Left renal pelvis (tissue), 4 donors: ENCODE measurements around the gene DOC2A. TPM values are rescaled to one million over a fixed set of nuclear protein-coding genes. Genes with fewer than 3 reads are reported as not detected.
"Not testable (repeated sequence)": the region's sequence is repeated elsewhere in the genome, so short reads cannot be mapped to it uniquely, and the experiment has no call there.

Experiments used
- DNase-seq, 4 donors: peaks; one replicate each; pipeline ENCODE4 v3.0.0-alpha.2; 2013; ENCODE audit warnings: low read depth in 4 of 4, low spot score in 3 of 4
- polyA plus RNA-seq, 4 donors: library from polyadenylated mRNA; unstranded; fragments of 120-200 nt; gene quantifications; one replicate each; pipeline ENCODE4 v1.2.1, GENCODE V29; 2013; ENCODE audit not compliant: insufficient read length in 4 of 4

DOC2A gene
- polyA plus RNA-seq, 4 donors: 1.7 to 3.2 (median 2.6) TPM

DNA sequence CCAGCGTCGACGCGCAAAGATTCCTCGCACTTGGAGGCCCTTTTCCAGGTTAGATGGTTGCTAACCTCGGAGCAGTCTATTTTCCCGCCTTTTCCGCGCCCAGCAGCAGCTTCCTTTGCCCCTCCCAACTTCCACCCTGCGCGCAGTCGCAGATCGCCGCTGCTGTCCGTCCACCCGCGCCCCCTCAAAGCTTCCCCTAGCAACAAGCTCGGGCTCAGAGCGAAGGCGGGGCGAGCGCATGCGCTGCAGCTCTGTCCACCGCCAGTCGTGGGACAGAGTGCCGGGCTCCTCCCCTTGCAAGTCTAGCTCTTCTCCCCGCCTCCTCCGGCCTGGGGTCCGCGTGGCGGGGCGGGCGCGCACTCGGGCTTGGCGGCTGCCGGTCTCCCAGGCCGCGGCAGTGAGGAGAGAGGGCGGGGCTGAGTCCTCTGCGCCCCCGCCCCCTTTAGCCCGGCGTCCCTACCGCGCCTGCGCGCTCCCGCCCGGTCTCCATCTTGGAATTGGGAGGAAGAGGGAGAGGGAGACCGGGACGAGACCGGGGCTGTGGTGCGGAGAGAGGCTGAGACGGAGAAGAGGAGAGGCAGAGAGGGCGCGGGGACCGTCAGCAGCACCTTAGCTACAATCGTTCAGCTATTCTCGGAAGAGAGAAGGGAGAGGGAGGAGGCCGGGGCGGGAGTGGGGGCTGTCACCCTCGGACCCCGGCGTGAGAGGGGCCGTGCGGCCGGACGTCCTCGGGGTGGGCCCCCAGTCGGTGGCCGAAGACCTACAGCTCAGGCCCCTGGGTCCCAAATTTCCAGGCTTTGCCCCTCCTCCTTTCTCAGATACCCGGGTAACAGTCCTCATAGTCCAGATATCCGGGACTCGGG, 37.2 kb downstream of the DOC2A start, which contains the start of gene TAOK2:
Gene TAOK2, plus strand, starts transcription at position 485 of the 863 bp plus-strand sequence. CDS start 3,905 bp downstream, outside the sequence.
- peak; percentile 97 to 98 (median 97) for DNase-seq

DNA sequence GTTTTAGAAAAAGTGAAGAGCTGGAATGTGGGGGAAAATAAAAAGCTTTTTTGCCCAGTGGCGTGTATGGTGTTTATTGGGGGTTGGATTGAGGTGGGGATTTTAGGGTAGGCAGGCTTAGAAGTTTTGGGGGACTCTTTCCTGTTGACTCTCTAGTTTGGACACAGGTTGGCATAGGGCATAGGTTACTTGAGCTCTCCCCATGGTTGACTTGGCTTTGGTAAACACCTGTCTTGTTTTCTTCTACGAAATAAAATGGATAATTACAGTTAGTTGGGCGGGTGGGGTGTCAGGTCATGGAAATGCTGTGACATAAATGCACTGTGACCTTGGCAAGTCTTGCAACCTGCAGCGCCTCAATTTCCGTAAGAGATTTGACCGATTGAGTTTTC, 37.8 kb downstream of the DOC2A start:
- no peak for DNase-seq

- no peak for DNase-seq
These were observed 38.3 kb downstream of the DOC2A start for GRCh38 chr16:29972500-29972899.

- DNase-seq: no peak
These were observed 39.5 kb downstream of the DOC2A start for GRCh38 chr16:29971304-29971703.

- DNase-seq: no peak
These were observed 42.6 kb downstream of the DOC2A start for GRCh38 chr16:29968205-29968604.

DNA sequence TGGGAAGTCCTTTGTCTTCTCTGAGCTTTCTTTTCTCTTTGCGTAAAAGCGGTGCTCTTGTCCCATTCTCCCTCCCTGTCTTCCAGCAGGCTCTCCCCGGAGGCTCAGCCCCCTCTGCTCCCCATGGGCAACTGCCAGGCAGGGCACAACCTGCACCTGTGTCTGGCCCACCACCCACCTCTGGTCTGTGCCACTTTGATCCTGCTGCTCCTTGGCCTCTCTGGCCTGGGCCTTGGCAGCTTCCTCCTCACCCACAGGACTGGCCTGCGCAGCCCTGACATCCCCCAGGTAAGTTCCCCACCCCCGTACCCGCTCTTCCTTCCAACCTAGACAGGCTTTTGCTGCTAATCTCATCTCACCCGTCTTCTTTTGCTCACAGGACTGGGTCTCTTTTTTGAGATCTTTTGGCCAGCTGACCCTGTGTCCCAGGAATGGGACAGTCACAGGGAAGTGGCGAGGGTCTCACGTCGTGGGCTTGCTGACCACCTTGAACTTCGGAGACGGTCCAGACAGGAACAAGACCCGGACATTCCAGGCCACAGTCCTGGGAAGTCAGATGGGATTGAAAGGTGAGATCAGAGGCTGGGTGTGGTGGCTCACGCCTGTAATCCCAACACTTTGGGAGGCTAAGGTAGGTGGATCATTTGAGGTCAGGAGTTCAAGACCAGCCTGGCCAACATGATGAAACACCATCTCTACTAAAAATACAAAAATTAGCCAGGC, 47.6 kb downstream of the DOC2A start:
- DNase-seq: no peak

- DNase-seq: no peak
These were observed 48.4 kb downstream of the DOC2A start for GRCh38 chr16:29962344-29962994.

- peak; percentile 80 to 89 (median 81) for DNase-seq
These were observed 49.1 kb downstream of the DOC2A start, which contains the start of gene TMEM219 for GRCh38 chr16:29961479-29962343. TSS of gene TMEM219 (plus strand) at chr16:29962079. CDS start at chr16:29963144, 1,065 bp downstream.

DNA sequence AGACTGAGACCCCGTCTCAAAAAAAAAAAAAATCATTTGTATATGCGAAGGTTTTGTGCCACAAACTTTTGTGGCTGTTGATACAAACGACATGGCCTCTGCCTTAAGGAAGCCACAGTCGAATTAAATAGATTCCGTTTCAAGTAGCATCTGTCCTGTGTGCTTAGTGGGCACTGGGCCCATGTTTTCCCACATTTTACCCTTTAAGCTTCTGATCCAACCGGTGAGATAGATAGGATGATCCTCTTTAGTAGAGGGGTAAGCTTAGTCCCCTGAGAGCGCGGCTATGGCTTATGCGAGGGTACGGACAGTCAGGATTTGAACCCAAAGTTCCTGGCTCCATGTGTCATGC, 49.7 kb downstream of the DOC2A start:
- DNase-seq: no peak

DNA sequence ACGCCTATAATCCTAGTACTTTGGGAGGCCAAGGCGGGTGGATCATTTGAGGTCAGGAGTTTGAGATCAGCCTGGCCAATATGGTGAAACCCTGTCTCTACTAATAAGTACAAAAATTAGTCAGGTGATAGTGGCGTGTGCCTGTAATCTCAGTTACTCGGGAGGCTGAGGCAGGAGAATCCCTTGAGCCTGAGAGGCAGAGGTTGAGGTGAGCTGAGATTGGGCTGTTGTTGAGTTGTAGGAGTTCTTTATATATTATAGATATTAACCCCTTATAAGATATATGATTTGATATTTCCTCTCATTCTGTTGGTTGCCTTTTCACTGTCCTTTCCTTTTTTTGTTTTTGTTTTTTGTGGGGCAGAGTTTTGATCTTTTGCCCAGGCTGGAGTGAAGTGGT, 51.0 kb downstream of the DOC2A start:
- DNase-seq: not testable (repeated sequence)

DNA sequence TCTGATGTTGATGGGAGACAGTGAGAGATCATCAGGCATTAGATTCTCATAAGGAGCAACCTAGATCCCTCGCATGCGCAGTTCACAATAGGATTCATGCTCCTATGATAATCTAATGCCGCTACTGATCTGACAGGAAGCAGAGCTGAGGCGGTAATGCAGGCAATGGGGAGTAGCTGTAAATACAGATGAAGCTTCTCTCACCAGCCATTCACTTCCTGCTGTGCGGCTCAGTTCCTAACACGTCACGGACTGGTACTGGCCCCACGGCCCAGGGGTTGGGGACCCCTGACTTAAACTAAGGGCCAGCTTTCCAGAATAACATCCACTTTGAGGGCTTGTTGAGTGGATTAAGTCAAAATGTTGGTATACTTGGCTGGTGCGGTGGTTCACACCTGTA, 51.5 kb downstream of the DOC2A start:
- DNase-seq: no peak

- DNase-seq: no peak
These were observed 52.1 kb downstream of the DOC2A start for GRCh38 chr16:29958756-29959155.

Other genes with a start within 250 kb of the DOC2A start
- under 1 TPM in 1 of 4 donors, not detected in 3; 0.05 TPM for gene ZG16, start 232.8 kb downstream of the DOC2A start, polyA plus RNA-seq
- 10 to 100 TPM; 49.6 to 76.4 (median 67.0) TPM for gene KIF22, start 220.3 kb downstream of the DOC2A start, polyA plus RNA-seq
- 100 to 1,000 TPM; 267 to 339 (median 293) TPM for gene MAZ, start 204.5 kb downstream of the DOC2A start, polyA plus RNA-seq
- 10 to 100 TPM; 12.5 to 29.4 (median 20.6) TPM for gene PRRT2, start 198.8 kb downstream of the DOC2A start, polyA plus RNA-seq
- gene PAGR1, start 194.9 kb downstream of the DOC2A start, polyA plus RNA-seq: 10 to 100 TPM; 30.7 to 47.7 (median 37.8) TPM
- gene MVP, start 190.6 kb downstream of the DOC2A start, polyA plus RNA-seq: 10 to 100 TPM; 18.5 to 22.5 (median 18.9) TPM
- gene CDIPT, start 147.8 kb downstream of the DOC2A start, polyA plus RNA-seq: 100 to 1,000 TPM in 1 of 4 donors, 10 to 100 TPM in 3; 79.6 to 114 (median 96.8) TPM
- gene SEZ6L2, start 111.5 kb downstream of the DOC2A start, polyA plus RNA-seq: 10 to 100 TPM in 3 of 4 donors, 1 to 10 TPM in 1; 9.5 to 11.8 (median 10.9) TPM
- 1 to 10 TPM in 1 of 4 donors, under 1 TPM in 3; 0.34 to 1.0 (median 0.73) TPM for gene ASPHD1, start 110.5 kb downstream of the DOC2A start, polyA plus RNA-seq
- 10 to 100 TPM; 10.6 to 30.3 (median 14.7) TPM for gene KCTD13, start 84.8 kb downstream of the DOC2A start, polyA plus RNA-seq
- 100 to 1,000 TPM in 3 of 4 donors, 10 to 100 TPM in 1; 72.3 to 126 (median 103) TPM for gene TMEM219, start 48.9 kb downstream of the DOC2A start, polyA plus RNA-seq
- gene TAOK2, start 37.2 kb downstream of the DOC2A start, polyA plus RNA-seq: 10 to 100 TPM; 33.2 to 59.3 (median 39.4) TPM
- 10 to 100 TPM; 12.3 to 21.6 (median 15.9) TPM for gene HIRIP3, start 15.4 kb downstream of the DOC2A start, polyA plus RNA-seq
- 10 to 100 TPM; 37.1 to 65.6 (median 41.8) TPM for gene INO80E, start 14.8 kb downstream of the DOC2A start, polyA plus RNA-seq
- gene C16orf92, start 12.2 kb upstream of the DOC2A start, polyA plus RNA-seq: not detected
- 1 to 10 TPM in 2 of 4 donors, under 1 TPM in 2; 0.73 to 1.5 (median 1.0) TPM for gene TLCD3B, start 20.2 kb upstream of the DOC2A start, polyA plus RNA-seq
- 100 to 1,000 TPM; 238 to 605 (median 502) TPM for gene ALDOA, start 54.7 kb upstream of the DOC2A start, polyA plus RNA-seq
- gene PPP4C, start 65.0 kb upstream of the DOC2A start, polyA plus RNA-seq: 100 to 1,000 TPM in 1 of 4 donors, 10 to 100 TPM in 3; 63.3 to 107 (median 83.5) TPM
- gene TBX6, start 80.9 kb upstream of the DOC2A start, polyA plus RNA-seq: 1 to 10 TPM in 3 of 4 donors, under 1 TPM in 1; 0.50 to 2.0 (median 1.1) TPM
- 10 to 100 TPM; 51.7 to 78.4 (median 59.6) TPM for gene YPEL3, start 85.2 kb upstream of the DOC2A start, polyA plus RNA-seq
- gene GDPD3, start 102.5 kb upstream of the DOC2A start, polyA plus RNA-seq: 10 to 100 TPM in 2 of 4 donors, 1 to 10 TPM in 2; 7.5 to 17.5 (median 13.0) TPM
- gene MAPK3, start 112.2 kb upstream of the DOC2A start, polyA plus RNA-seq: 10 to 100 TPM; 75.8 to 93.6 (median 84.5) TPM
- gene CORO1A, start 172.6 kb upstream of the DOC2A start, polyA plus RNA-seq: 10 to 100 TPM in 2 of 4 donors, 1 to 10 TPM in 2; 8.1 to 18.0 (median 12.7) TPM
- 10 to 100 TPM; 13.0 to 38.3 (median 19.8) TPM for gene BOLA2B, start 182.6 kb upstream of the DOC2A start, polyA plus RNA-seq
- 10 to 100 TPM in 3 of 4 donors, 1 to 10 TPM in 1; 8.4 to 50.3 (median 16.4) TPM for gene SLX1A, start 182.8 kb upstream of the DOC2A start, polyA plus RNA-seq
- gene SULT1A3, start 188.2 kb upstream of the DOC2A start, polyA plus RNA-seq: 10 to 100 TPM in 1 of 4 donors, 1 to 10 TPM in 3; 5.2 to 14.4 (median 8.6) TPM
- gene NPIPB13, start 237.5 kb upstream of the DOC2A start, polyA plus RNA-seq: 10 to 100 TPM in 2 of 4 donors, 1 to 10 TPM in 2; 3.5 to 18.0 (median 10.2) TPM